Measurements from ENCODE around the gene GHDC.

DNA sequence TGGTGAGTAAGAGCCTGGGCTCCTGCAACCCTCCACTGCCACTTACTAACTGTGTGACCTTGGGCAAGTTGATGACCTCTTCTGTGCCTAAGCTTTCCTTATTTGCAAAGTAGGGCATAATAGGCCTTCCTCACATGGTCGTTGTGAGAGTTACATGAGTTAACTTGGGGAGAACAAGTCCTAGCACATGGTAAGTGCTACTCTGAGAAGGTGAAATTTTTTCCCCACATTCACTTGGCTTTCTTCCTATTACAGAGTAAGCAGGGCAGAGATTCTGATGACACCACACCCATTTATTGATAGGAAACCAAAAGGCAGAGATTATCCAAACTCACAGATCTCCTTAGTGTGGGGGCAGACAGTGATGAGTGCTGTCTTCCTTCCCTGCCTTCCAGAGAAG, 15.0 kb downstream of the GHDC start:
- no peak for TF ChIP-seq ZNF644 (CRISPR knock-in tag; IDR thresholded peaks at IDR 0.05; ENCODE audit: low read depth)
- TF ChIP-seq ZNF660 (CRISPR knock-in tag; IDR thresholded peaks at IDR 0.05; ENCODE audit: borderline replicate concordance, low read depth), result no peak
- no peak for TF ChIP-seq NR2F6 (IDR thresholded peaks at IDR 0.05)
- no peak for TF ChIP-seq NR2F6 (CRISPR knock-in tag; IDR thresholded peaks at IDR 0.05)
- TF ChIP-seq, protein P1, sequence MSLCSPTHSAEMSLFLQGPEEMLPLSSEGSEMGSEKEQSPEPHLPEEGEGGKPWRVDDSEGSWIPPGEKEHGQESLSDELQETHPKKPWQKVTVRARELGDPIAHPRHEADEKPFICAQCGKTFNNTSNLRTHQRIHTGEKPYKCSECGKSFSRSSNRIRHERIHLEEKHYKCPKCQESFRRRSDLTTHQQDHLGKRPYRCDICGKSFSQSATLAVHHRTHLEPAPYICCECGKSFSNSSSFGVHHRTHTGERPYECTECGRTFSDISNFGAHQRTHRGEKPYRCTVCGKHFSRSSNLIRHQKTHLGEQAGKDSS (CRISPR knock-in tag; IDR thresholded peaks at IDR 0.05; ENCODE audit: borderline replicate concordance, low read depth), result no peak
- TF ChIP-seq ZFP36 (IDR thresholded peaks at IDR 0.05; ENCODE audit: borderline replicate concordance, low read depth, low read length, partially characterized antibody), result no peak
- TF ChIP-seq, protein P2, sequence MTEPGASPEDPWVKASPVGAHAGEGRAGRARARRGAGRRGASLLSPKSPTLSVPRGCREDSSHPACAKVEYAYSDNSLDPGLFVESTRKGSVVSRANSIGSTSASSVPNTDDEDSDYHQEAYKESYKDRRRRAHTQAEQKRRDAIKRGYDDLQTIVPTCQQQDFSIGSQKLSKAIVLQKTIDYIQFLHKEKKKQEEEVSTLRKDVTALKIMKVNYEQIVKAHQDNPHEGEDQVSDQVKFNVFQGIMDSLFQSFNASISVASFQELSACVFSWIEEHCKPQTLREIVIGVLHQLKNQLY (CRISPR knock-in tag; IDR thresholded peaks at IDR 0.05), result no peak
- TF ChIP-seq ZBTB21 (CRISPR knock-in tag; IDR thresholded peaks at IDR 0.05), result no peak
- TF ChIP-seq, protein P3, sequence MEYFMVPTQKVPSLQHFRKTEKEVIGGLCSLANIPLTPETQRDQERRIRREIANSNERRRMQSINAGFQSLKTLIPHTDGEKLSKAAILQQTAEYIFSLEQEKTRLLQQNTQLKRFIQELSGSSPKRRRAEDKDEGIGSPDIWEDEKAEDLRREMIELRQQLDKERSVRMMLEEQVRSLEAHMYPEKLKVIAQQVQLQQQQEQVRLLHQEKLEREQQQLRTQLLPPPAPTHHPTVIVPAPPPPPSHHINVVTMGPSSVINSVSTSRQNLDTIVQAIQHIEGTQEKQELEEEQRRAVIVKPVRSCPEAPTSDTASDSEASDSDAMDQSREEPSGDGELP (IDR thresholded peaks at IDR 0.05; ENCODE audit: borderline replicate concordance, low read depth), result no peak
- TF ChIP-seq, protein P4, sequence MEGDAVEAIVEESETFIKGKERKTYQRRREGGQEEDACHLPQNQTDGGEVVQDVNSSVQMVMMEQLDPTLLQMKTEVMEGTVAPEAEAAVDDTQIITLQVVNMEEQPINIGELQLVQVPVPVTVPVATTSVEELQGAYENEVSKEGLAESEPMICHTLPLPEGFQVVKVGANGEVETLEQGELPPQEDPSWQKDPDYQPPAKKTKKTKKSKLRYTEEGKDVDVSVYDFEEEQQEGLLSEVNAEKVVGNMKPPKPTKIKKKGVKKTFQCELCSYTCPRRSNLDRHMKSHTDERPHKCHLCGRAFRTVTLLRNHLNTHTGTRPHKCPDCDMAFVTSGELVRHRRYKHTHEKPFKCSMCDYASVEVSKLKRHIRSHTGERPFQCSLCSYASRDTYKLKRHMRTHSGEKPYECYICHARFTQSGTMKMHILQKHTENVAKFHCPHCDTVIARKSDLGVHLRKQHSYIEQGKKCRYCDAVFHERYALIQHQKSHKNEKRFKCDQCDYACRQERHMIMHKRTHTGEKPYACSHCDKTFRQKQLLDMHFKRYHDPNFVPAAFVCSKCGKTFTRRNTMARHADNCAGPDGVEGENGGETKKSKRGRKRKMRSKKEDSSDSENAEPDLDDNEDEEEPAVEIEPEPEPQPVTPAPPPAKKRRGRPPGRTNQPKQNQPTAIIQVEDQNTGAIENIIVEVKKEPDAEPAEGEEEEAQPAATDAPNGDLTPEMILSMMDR (CRISPR knock-in tag; IDR thresholded peaks at IDR 0.05), result no peak
- no peak for TF ChIP-seq RCOR2 (CRISPR knock-in tag; IDR thresholded peaks at IDR 0.05)
- TF ChIP-seq HDAC6 (IDR thresholded peaks at IDR 0.05; ENCODE audit: low read depth, low read length), result no peak
